Panc1 (cell line): ENCODE results near the gene GPR173.

Experiments
- REST ChIP-seq, 2 experiments: IDR thresholded peaks; 2 replicates each; pipeline ENCODE4 v1.6.1; 2011 to 2012; ENCODE audit warnings: low read depth in 2 of 2, control low read depth in 1 of 2, low read length in 1 of 2, mild to moderate bottlenecking in 1 of 2, moderate library complexity in 1 of 2; ENCODE audit not compliant: insufficient read depth in 1 of 2
- SIN3A ChIP-seq: IDR thresholded peaks from 2 replicates; pipeline ENCODE4 v1.6.1; 2012; ENCODE audit warnings: low read depth, mild to moderate bottlenecking, low read length, moderate library complexity, borderline replicate concordance; ENCODE audit not compliant: insufficient read depth
- TCF7L2 ChIP-seq: IDR thresholded peaks from 2 replicates; pipeline ENCODE4 v1.6.1; 2011; ENCODE audit warnings: mild to moderate bottlenecking, low read depth, low read length, inconsistent platforms
- TF ChIP-seq, protein P1 (sequence below): fragments of 450-650 bp; IDR thresholded peaks from 2 replicates; pipeline ENCODE4 v1.5.1; 2017; ENCODE audit warnings: mild to moderate bottlenecking

DNA sequence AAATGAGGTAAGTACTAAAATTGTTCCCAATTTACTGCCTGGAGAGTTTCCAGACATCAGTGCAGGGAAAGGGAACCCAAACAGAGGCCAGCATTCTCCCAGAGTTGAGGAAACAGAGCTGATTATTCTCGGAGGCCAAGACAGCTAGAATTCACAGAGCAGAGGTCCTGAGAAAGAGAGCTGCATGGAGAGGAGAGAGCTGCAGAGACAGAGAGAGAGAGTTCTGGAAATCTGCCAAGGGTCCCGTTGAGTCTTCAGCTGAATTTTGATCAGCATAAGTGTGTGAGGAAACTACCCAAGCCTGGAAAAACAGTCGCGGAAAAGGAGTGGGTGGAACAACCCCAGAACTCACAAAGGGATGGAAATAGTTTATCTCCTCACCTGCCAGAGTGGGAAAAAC, 43.8 kb upstream of the GPR173 start:
- TF ChIP-seq, protein P1, sequence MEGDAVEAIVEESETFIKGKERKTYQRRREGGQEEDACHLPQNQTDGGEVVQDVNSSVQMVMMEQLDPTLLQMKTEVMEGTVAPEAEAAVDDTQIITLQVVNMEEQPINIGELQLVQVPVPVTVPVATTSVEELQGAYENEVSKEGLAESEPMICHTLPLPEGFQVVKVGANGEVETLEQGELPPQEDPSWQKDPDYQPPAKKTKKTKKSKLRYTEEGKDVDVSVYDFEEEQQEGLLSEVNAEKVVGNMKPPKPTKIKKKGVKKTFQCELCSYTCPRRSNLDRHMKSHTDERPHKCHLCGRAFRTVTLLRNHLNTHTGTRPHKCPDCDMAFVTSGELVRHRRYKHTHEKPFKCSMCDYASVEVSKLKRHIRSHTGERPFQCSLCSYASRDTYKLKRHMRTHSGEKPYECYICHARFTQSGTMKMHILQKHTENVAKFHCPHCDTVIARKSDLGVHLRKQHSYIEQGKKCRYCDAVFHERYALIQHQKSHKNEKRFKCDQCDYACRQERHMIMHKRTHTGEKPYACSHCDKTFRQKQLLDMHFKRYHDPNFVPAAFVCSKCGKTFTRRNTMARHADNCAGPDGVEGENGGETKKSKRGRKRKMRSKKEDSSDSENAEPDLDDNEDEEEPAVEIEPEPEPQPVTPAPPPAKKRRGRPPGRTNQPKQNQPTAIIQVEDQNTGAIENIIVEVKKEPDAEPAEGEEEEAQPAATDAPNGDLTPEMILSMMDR: no peak
- TF ChIP-seq REST (IDR thresholded peaks at IDR 0.05; ENCODE audit: insufficient read depth in 1 of 2, low read depth in 2 of 2, low read length in 1 of 2) (no peak), TCF7L2 (no peak), SIN3A (no peak)
